OCI-LY1 (cell line): ENCODE data around the gene NSMCE4A.
"Not testable (repeated sequence)": the region's sequence is repeated elsewhere in the genome, so short reads cannot be mapped to it uniquely, and the experiment has no call there.

Experiments used
- H2AFZ ChIP-seq: fragments of 200-600 bp; sonication (generic), shearing (Covaris generic); 2 replicates; pipeline ENCODE4 v1.6.0; 2014; ENCODE audit warnings: antibody characterized with exemption, mild to moderate bottlenecking, low read length
- H3F3A ChIP-seq: fragments of 200-600 bp; sonication (generic), shearing (Covaris generic); 2 replicates; pipeline ENCODE4 v1.6.0; 2014; ENCODE audit warnings: mild to moderate bottlenecking, antibody characterized with exemption, low read length, moderate library complexity; ENCODE audit not compliant: insufficient read depth
- H3K27ac ChIP-seq: fragments of 200-600 bp; sonication (generic); 2 replicates; pipeline ENCODE4 v1.5.1; 2014; ENCODE audit warnings: low read length, mixed run types, mild to moderate bottlenecking, low read depth; ENCODE audit not compliant: poor library complexity, severe bottlenecking
- H3K27me3 ChIP-seq: fragments of 200-600 bp; sonication (generic); 2 replicates; pipeline ENCODE4 v1.6.0; 2014; ENCODE audit warnings: antibody characterized with exemption, mild to moderate bottlenecking, low read length, moderate library complexity; ENCODE audit not compliant: insufficient read depth
- H3K36me3 ChIP-seq: fragments of 200-600 bp; sonication (generic); 2 replicates; pipeline ENCODE4 v1.6.1; 2014; ENCODE audit warnings: mild to moderate bottlenecking, antibody characterized with exemption, low read length, moderate library complexity, mixed read lengths; ENCODE audit not compliant: insufficient read depth
- H3K4me1 ChIP-seq: fragments of 200-600 bp; sonication (generic); 2 replicates; pipeline ENCODE4 v1.5.1; 2014; ENCODE audit warnings: mild to moderate bottlenecking, low read length, moderate library complexity; ENCODE audit not compliant: insufficient read depth, severe bottlenecking
- H3K4me2 ChIP-seq: fragments of 200-600 bp; sonication (generic), shearing (Covaris generic); 2 replicates; pipeline ENCODE4 v1.6.1; 2014; ENCODE audit warnings: low read length
- H3K4me3 ChIP-seq: fragments of 200-600 bp; sonication (generic); 2 replicates; pipeline ENCODE4 v1.5.1; 2014; ENCODE audit warnings: low read length, low read depth, mild to moderate bottlenecking, mixed read lengths; ENCODE audit not compliant: poor library complexity, severe bottlenecking
- H3K79me2 ChIP-seq: fragments of 200-600 bp; shearing (Covaris generic); 2 replicates; pipeline ENCODE4 v1.6.1; 2016; ENCODE audit warnings: mixed run types, low read length, mixed read lengths; ENCODE audit not compliant: insufficient read depth
- H3K9ac ChIP-seq: fragments of 200-600 bp; sonication (generic), shearing (Covaris generic); 2 replicates; pipeline ENCODE4 v1.6.1; 2014; ENCODE audit warnings: mild to moderate bottlenecking, low read length, mixed read lengths
- H3K9me2 ChIP-seq: fragments of 200-600 bp; sonication (generic), shearing (Covaris generic); 2 replicates; pipeline ENCODE4 v1.6.1; 2014; ENCODE audit warnings: low read depth, mild to moderate bottlenecking, low read length, mixed read lengths
- H3K9me3 ChIP-seq: fragments of 200-600 bp; shearing (Covaris generic); 2 replicates; pipeline ENCODE4 v1.6.1; 2014; ENCODE audit warnings: low read length, mixed read lengths
- H4K20me1 ChIP-seq: fragments of 200-600 bp; sonication (generic), shearing (Covaris generic); 2 replicates; pipeline ENCODE4 v1.6.0; 2016; ENCODE audit warnings: mild to moderate bottlenecking, low read length; ENCODE audit not compliant: insufficient read depth
- EZH2 ChIP-seq: fragments of 200-600 bp; sonication (generic), shearing (Covaris generic); IDR thresholded peaks from 2 replicates; pipeline ENCODE4 v1.8.0; 2017; ENCODE audit warnings: borderline replicate concordance, mixed run types, mild to moderate bottlenecking, antibody characterized with exemption, low read length, moderate library complexity, mixed read lengths
- TF ChIP-seq, protein P1 (sequence below): fragments of 200-600 bp; sonication (generic), shearing (Covaris generic); IDR thresholded peaks from 2 replicates; pipeline ENCODE4 v1.5.1; 2017; ENCODE audit warnings: mild to moderate bottlenecking, antibody characterized with exemption, low read length, moderate library complexity, mixed read lengths

Gene NSMCE4A

DNA sequence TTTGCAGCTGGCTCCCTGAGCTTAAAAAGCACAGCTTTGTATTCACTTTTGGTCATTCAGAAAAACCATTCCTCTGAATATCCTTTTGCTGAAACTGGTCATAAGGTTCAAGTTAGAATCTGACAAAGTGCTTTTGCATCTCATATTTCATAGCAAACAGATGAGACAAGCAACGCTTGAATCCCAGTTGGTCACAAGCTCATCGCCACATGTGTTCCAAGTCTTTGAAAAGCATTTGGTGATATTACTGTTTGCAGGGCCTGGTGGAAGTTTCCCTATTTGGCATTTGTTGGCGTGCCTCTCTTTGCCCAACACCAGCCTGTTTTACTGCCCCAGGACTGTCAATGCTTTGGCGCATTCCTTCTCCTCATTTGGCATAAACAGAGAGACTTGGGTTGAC, 24.3 kb upstream of the NSMCE4A start:
- Histone ChIP-seq H3K36me3 (no peaks in the 10 kb centered on the region), H3K9me2 (no peaks in the 10 kb centered on the region), H3K4me3 (no peak overlapping the region), H4K20me1 (no peaks in the 10 kb centered on the region), H2AFZ (no peak overlapping the region), H3F3A (no peaks in the 10 kb centered on the region), H3K9me3 (peaks cover 3% of the 10 kb centered on the region), H3K9ac (no peak overlapping the region), H3K4me2 (no peak overlapping the region), H3K27me3 (no peaks in the 10 kb centered on the region), H3K27ac (no peak overlapping the region), H3K79me2 (no peaks in the 10 kb centered on the region), H3K4me1 (no peaks in the 10 kb centered on the region)
- no peak for TF ChIP-seq EZH2
- TF ChIP-seq, protein P1, sequence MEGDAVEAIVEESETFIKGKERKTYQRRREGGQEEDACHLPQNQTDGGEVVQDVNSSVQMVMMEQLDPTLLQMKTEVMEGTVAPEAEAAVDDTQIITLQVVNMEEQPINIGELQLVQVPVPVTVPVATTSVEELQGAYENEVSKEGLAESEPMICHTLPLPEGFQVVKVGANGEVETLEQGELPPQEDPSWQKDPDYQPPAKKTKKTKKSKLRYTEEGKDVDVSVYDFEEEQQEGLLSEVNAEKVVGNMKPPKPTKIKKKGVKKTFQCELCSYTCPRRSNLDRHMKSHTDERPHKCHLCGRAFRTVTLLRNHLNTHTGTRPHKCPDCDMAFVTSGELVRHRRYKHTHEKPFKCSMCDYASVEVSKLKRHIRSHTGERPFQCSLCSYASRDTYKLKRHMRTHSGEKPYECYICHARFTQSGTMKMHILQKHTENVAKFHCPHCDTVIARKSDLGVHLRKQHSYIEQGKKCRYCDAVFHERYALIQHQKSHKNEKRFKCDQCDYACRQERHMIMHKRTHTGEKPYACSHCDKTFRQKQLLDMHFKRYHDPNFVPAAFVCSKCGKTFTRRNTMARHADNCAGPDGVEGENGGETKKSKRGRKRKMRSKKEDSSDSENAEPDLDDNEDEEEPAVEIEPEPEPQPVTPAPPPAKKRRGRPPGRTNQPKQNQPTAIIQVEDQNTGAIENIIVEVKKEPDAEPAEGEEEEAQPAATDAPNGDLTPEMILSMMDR = no peak

DNA sequence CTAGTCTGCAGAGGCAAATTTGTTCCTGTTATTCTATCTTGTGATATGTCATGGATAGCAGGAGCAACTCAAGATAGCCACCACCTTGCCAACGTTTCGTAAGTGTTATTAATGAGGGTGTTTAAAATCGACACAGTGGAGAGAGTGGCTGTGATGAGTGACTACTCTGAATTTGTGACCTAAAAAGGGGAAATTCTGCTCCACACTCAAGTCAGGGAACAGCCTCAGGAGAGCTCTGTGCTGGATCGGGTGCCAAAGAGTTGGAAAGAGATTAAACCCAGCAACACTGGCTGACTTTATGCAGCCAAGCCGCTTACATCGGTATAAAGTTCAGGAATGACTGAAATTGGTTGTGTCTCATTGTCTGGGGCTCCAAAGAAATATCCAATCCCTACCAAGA, 23.4 kb upstream of the NSMCE4A start:
- Histone ChIP-seq H3F3A (no peaks in the 10 kb centered on the region), H2AFZ (no peak overlapping the region)

DNA sequence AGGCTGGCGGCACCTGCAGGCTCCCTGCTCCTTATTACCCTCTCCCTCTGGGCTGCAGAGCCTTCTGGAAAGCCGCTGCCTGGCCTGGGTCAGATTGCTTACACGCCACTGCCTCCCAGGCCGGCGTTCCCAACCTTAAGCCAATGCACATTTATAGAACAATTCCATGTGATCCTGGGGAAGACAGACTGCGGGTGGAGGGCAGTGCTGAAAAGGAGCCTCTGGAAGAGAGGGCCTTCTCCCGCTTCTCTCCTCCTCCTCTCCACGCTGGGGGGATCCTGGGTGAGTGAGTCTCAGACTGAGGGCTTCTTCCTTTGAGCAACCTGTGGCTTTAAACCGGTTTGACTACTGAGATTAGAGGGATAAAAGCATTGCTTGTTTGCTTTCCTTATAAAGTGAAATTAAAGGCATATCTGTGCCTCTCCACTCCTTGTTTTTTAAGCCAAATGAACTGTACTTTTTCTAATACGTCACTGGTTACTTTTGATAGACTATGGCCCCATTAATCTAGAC, 19.5 kb upstream of the NSMCE4A start:
- TF ChIP-seq EZH2 = no peak
- TF ChIP-seq, protein P1 = no peak
- Histone ChIP-seq H3K27me3 (no peaks in the 10 kb centered on the region), H3K4me1 (no peaks in the 10 kb centered on the region), H3K27ac (no peak overlapping the region), H3F3A (no peaks in the 10 kb centered on the region), H3K36me3 (no peaks in the 10 kb centered on the region; the same call in 1 of the 2 replicates), H2AFZ (no peak overlapping the region), H3K79me2 (no peaks in the 10 kb centered on the region), H4K20me1 (no peaks in the 10 kb centered on the region), H3K9me2 (no peaks in the 10 kb centered on the region), H3K9me3 (no peaks in the 10 kb centered on the region), H3K9ac (no peak overlapping the region), H3K4me3 (no peak overlapping the region), H3K4me2 (no peak overlapping the region)

More for the DNA sequence above, 23.4 kb upstream of the NSMCE4A start:
- H3K9me3 ChIP-seq = peaks cover 3% of the 10 kb centered on the region
- no peaks in the 10 kb centered on the region for H3K9me2 ChIP-seq
- H3K36me3 ChIP-seq = no peaks in the 10 kb centered on the region
- H3K79me2 ChIP-seq = no peaks in the 10 kb centered on the region
- no peaks in the 10 kb centered on the region for H3K27me3 ChIP-seq
- H3K4me2 ChIP-seq = no peak overlapping the region
- H3K27ac ChIP-seq = no peak overlapping the region
- no peak overlapping the region for H3K9ac ChIP-seq
- no peak overlapping the region for H3K4me3 ChIP-seq
- no peaks in the 10 kb centered on the region for H4K20me1 ChIP-seq
- no peak for TF ChIP-seq EZH2
- TF ChIP-seq, protein P1 = no peak
- H3K4me1 ChIP-seq = no peaks in the 10 kb centered on the region

DNA sequence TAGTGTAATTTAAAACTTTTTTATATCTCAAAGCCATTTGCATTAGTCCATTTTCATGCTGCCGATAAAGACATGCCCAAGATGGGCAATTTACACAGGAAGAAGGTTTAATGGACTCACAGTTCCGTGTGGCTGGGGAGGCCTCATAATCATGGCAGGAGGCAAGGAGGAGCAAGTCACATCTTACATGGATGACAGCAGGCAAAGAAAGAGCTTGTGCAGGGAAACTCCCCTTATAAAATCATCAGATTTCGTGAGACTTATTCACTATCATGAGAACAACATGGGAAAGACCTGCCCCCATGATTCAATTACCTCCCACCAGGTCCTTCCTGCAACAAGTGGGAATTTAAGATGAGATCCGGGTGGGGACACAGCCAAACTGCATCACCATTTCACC, 16.7 kb upstream of the NSMCE4A start:
- not testable (repeated sequence) for H3K36me3 ChIP-seq, H3K4me3 ChIP-seq, H2AFZ ChIP-seq, H3K27ac ChIP-seq, H3K79me2 ChIP-seq, H3F3A ChIP-seq, H3K9ac ChIP-seq, H3K9me3 ChIP-seq, H3K4me1 ChIP-seq, H3K27me3 ChIP-seq, H3K9me2 ChIP-seq, H4K20me1 ChIP-seq, H3K4me2 ChIP-seq
